Right lobe of liver (tissue), 6 donors: Measurements from ENCODE around the gene NFATC1. TPM values are rescaled to one million over a fixed set of nuclear protein-coding genes. Genes with fewer than 3 reads are reported as not detected.
A peak's percentile ranks its signal among the peaks of the same experiment; 100 is the strongest.

Source experiments
- ATAC-seq, 4 donors: fragments of 200-7000 bp; cut with Tn5 transposase; one replicate each; pipeline ENCODE4 v1.9.1; 2020; ENCODE audit warnings: mild to moderate bottlenecking in 4 of 4, moderate library complexity in 4 of 4
- DNase-seq, 3 donors: peaks; one replicate each; pipeline ENCODE4 v3.0.0-alpha.2; 2020
- H3K27ac ChIP-seq, 3 donors: fragments of 200-600 bp; one replicate each; pipeline ENCODE4 v1.8.0; 2022
- H3K27me3 ChIP-seq, 2 donors: fragments of 200-600 bp; one replicate each; pipeline ENCODE4 v1.8.0; 2022
- H3K36me3 ChIP-seq, 4 donors: fragments of 200-600 bp; sonication (generic) in 1 of 4; one replicate each; pipeline versions ENCODE4 v1.5.1 to v1.8.0; 2017 to 2022; ENCODE audit warnings: control low read depth in 1 of 4
- H3K4me1 ChIP-seq, 4 donors: fragments of 200-600 bp; sonication (generic) in 1 of 4; one replicate each; pipeline versions ENCODE4 v1.5.1 to v1.8.0; 2017 to 2022; ENCODE audit warnings: control low read depth in 1 of 4
- H3K4me3 ChIP-seq, 3 donors: fragments of 200-600 bp; one replicate each; pipeline ENCODE4 v1.8.0; 2022
- H3K9me3 ChIP-seq, 4 donors: fragments of 200-600 bp; sonication (generic) in 1 of 4; one replicate each; pipeline versions ENCODE4 v1.5.1 to v1.8.0; 2017 to 2022; ENCODE audit warnings: control low read depth in 1 of 4
- CTCF ChIP-seq, 4 donors: fragments of 200-600 bp in 3 of 4; fragments of 450-650 bp in 1 of 4; IDR thresholded peaks; one replicate each; pipeline versions ENCODE4 v1.5.1 to v1.8.0; 2016 to 2022; ENCODE audit warnings: antibody characterized with exemption in 4 of 4, mild to moderate bottlenecking in 2 of 4
- POLR2A ChIP-seq: fragments of 450-650 bp; IDR thresholded peaks from one replicate; pipeline ENCODE4 v1.6.1; 2017; ENCODE audit warnings: antibody characterized with exemption, mild to moderate bottlenecking
- WGBS: methylation state at CpG from one replicate; pipeline ENCODE4 v1.1.6; 2018; ENCODE audit warnings: low coverage, low lambda C conversion rate; ENCODE audit not compliant: insufficient coverage; ENCODE audit errors: missing lambda C conversion rate; 5-methylcytosine and 5-hydroxymethylcytosine counted together
- intact Hi-C, 2 donors: fragments of 100-400 bp; cut with DNase I; formaldehyde crosslinking; loops; one replicate each; pipeline versions ENCODE4 v1.11.2 to v1.14.1; 2022
- total RNA-seq, 6 experiments: library from RNA; depleted of rRNA in 2 of 6; stranded (reverse); fragments of >200 nt in 2 of 6; fragmentation: NEBNext Ultra II Directional in 3 of 6; extraction: Animal tissue kit (Norgen Biotek cat#: 25700) in 3 of 6; gene quantifications; one replicate each; pipeline versions ENCODE4 v1.1.0 to v1.2.4, GENCODE V29; 2016 to 2023
- donor health status: DM: no; HTN: yes; CAD: no.
- donor health status: DM: no; HTN: no; CAD: no.
- donor health status: DM: no; HTN: no; CAD: no.
- donor health status: DM: no; HTN: yes; CAD: no.
- donor health status: DM: no; HTN: yes; CAD: no.

The NFATC1 gene
- total RNA-seq, 6 experiments from 2014 or later, result 1.00 to 4.3 (median 2.9) TPM

DNA sequence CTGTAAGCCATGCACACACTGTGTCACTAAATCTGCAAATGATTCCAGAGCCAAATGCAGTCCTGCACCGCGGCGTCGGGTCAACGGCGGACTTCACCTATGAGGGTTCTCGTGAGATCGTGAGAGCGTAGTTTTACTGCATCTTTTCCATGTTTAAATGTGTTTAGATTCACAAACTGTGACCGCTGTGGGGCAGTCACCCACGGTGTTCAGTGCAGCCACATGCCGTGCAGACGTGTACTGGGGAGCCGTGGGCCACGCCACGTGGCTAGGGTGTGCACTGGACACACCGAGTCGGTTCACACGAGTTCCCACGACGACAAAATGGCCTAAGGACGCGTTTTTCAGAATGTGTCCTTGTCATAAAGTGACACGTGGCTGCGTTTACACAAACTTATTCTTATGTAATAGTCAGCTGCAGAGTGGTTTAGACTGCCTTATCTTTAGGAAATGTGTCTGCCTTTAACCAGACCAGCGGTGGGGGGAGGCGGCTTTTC lies 34.1 kb downstream of the NFATC1 start:
- H3K27ac ChIP-seq, result no peak overlapping the region
- TF ChIP-seq CTCF (IDR thresholded peaks at IDR 0.05) (no peak), POLR2A (no peak)
- intact Hi-C loops, result no loop called here
- WGBS, result 79% methylated on average over 13 of the region's 27 CpGs
- H3K9me3 ChIP-seq, result no peaks in the 10 kb centered on the region
- DNase-seq (no peak), ATAC-seq (no peak)
- no peaks in the 10 kb centered on the region for H3K27me3 ChIP-seq
- no peaks in the 10 kb centered on the region for H3K4me1 ChIP-seq
- H3K4me3 ChIP-seq, result no peak overlapping the region
- no peaks in the 10 kb centered on the region for H3K36me3 ChIP-seq

DNA sequence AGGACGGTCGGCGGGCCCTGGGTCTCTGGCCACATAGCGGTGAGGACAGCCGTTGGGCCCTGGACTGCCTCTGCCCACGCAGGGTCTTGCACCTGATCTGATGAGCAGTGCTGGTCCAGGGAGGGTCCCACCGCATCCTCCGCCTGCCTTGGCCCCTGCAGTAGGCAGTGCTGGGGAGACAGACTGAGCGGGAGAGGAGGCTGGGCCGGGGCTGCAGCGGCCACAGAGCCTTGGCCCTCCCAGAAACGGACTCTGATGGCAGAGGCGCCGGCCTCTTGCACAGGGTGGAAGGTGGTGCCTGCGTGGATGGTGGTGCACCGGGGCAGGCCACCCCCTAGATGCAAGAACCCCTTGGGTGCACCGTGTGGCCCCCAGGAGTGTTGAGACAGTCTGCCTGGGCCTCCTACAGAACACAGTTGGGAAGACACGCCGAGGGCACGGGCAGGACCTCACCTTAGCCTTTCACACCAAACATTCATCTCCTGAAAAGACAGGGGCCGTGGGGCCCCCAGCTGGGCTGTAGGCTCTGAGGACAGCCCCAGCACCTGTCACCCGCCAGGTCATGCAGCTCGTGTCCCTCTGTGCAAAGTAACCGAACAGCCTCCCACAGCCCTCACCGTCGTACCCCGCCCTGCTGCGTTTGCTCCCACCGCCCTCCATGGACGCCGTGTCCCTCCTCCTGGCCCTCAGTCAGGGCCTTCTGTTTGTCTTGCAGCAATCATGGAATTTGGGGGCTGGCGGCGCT lies 36.8 kb downstream of the NFATC1 start:
- Histone ChIP-seq H3K27me3 (no peaks in the 10 kb centered on the region), H3K9me3 (no peaks in the 10 kb centered on the region), H3K4me3 (no peak overlapping the region), H3K4me1 (no peaks in the 10 kb centered on the region), H3K36me3 (no peaks in the 10 kb centered on the region), H3K27ac (no peak overlapping the region)
- ATAC-seq, result peak in 1 of 4 donors; percentile 16
- DNase-seq, result no peak
- 100% methylated on average over 8 of the region's 33 CpGs for WGBS
- TF ChIP-seq POLR2A, result no peak
- intact Hi-C loops, result no loop called here

DNA sequence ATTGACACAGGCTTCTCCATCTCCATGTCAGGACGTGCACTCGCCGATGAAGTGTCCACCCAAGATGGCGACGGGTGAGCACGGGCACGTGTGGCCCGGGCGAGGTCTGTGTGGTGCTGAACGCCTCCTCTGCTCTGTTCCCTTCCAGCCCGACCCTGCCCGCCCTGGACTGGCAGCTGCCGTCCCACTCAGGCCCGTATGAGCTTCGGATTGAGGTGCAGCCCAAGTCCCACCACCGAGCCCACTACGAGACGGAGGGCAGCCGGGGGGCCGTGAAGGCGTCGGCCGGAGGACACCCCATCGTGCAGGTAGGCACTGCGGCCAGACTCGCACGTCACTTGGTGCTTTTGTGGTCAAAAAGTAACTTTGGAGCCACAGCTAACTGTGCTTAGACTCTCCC lies 37.7 kb downstream of the NFATC1 start:
- no peak overlapping the region for H3K4me3 ChIP-seq
- no peaks in the 10 kb centered on the region for H3K4me1 ChIP-seq
- intact Hi-C loops, result no loop called here
- TF ChIP-seq POLR2A (no peak), CTCF (IDR thresholded peaks at IDR 0.05) (no peak)
- no peak for ATAC-seq
- H3K36me3 ChIP-seq, result no peaks in the 10 kb centered on the region
- H3K27me3 ChIP-seq, result no peaks in the 10 kb centered on the region
- no peak overlapping the region for H3K27ac ChIP-seq
- WGBS, result 100% methylated on average over 2 of the region's 27 CpGs
- DNase-seq, result no peak
- no peaks in the 10 kb centered on the region for H3K9me3 ChIP-seq

DNA sequence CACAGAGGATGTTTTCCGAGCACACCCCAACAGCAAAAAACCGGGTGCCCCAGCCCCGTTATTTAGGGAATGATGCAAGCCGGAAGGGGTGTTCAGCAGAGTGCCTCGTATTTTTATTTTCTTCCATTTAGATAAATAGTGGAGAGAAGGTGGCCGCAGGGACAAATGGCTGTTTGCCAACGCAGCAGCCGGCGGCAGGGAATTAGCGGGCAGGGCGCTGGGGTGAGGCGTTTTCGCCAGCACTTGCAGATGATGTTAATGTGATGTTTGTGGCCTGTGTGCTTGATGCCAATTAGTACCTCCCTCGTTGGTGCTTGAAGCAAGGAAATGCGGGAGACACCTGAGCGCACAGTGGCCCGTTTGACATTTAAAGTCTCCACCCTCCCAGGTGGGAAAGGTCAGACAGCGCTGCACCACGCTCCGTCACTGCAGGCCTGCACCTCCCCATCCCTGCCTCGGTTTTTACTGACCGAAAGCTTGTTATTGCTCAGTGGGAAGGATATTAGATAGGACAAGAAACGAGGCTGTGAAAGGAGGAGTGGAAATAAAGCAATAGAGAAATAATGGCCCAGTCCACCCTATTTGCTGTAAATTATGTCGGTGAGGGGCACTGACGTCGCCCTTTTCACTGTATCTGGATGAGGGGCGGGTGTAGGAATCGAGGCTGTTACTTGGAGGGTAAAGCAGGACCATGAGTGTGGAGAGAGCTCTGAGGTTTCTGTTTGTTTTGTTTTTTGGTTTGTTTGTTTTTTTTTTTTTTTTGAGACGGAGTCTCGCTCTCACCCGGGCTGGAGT lies 39.1 kb downstream of the NFATC1 start:
- Histone ChIP-seq H3K4me1 (no peaks in the 10 kb centered on the region), H3K9me3 (no peaks in the 10 kb centered on the region), H3K4me3 (no peak overlapping the region), H3K36me3 (no peaks in the 10 kb centered on the region), H3K27ac (no peak overlapping the region), H3K27me3 (no peaks in the 10 kb centered on the region)
- WGBS, result 87% methylated on average over 27 of the region's 31 CpGs
- no peak for DNase-seq
- intact Hi-C loops, result no loop called here
- no peak for ATAC-seq
- TF ChIP-seq POLR2A (no peak), CTCF (IDR thresholded peaks at IDR 0.05) (no peak)
